Measurements from ENCODE around the gene LSM12.

The LSM12 gene

GRCh38 chr17:44033861-44034408 lies 32.5 kb downstream of the LSM12 start:
- TF ChIP-seq CTCF (IDR thresholded peaks at IDR 0.05) = no peak
- H3K27ac Mint-ChIP-seq = peak overlapping the region; percentile 82
- peaks cover 61% of the 10 kb centered on the region for H3K36me3 Mint-ChIP-seq (ENCODE audit: low read depth)
- DNase-seq = no peak
- peaks cover 12% of the 10 kb centered on the region for H3K4me1 Mint-ChIP-seq
- peaks cover 6% of the 10 kb centered on the region for H3K27me3 Mint-ChIP-seq (ENCODE audit: low read depth, poor library complexity)
- H3K9me3 Mint-ChIP-seq = no peaks in the 10 kb centered on the region
- H3K4me3 Mint-ChIP-seq = no peak overlapping the region

- Mint-ChIP-seq H3K4me1 (peaks cover 12% of the 10 kb centered on the region), H3K4me3 (no peak overlapping the region), H3K27ac (peak overlapping the region; percentile 55), H3K36me3 (ENCODE audit: low read depth) (peaks cover 48% of the 10 kb centered on the region), H3K27me3 (ENCODE audit: low read depth, poor library complexity) (peaks cover 6% of the 10 kb centered on the region), H3K9me3 (no peaks in the 10 kb centered on the region)
- no peak for DNase-seq
- no peak for TF ChIP-seq CTCF (IDR thresholded peaks at IDR 0.05)
These were observed 36.0 kb downstream of the LSM12 start for GRCh38 chr17:44030482-44030881.

GRCh38 chr17:44029736-44030135 lies 36.7 kb downstream of the LSM12 start:
- no peak overlapping the region for H3K4me3 Mint-ChIP-seq
- peak overlapping the region; percentile 52 for H3K27ac Mint-ChIP-seq
- no peak for TF ChIP-seq CTCF (IDR thresholded peaks at IDR 0.05)
- no peak for DNase-seq
- no peaks in the 10 kb centered on the region for H3K9me3 Mint-ChIP-seq
- peaks cover 12% of the 10 kb centered on the region for H3K4me1 Mint-ChIP-seq
- H3K27me3 Mint-ChIP-seq (ENCODE audit: low read depth, poor library complexity) = peaks cover 6% of the 10 kb centered on the region
- peaks cover 48% of the 10 kb centered on the region for H3K36me3 Mint-ChIP-seq (ENCODE audit: low read depth)

- H3K36me3 Mint-ChIP-seq (ENCODE audit: low read depth) = peaks cover 31% of the 10 kb centered on the region
- no peak for DNase-seq
- peak overlapping the region; percentile 66 for H3K27ac Mint-ChIP-seq
- H3K9me3 Mint-ChIP-seq = no peaks in the 10 kb centered on the region
- TF ChIP-seq CTCF (IDR thresholded peaks at IDR 0.05) = no peak
- H3K4me3 Mint-ChIP-seq = no peak overlapping the region
- H3K27me3 Mint-ChIP-seq (ENCODE audit: low read depth, poor library complexity) = peaks cover 3% of the 10 kb centered on the region
- H3K4me1 Mint-ChIP-seq = no peaks in the 10 kb centered on the region
These were observed 41.6 kb downstream of the LSM12 start for GRCh38 chr17:44024853-44025252.

- no peaks in the 10 kb centered on the region for H3K9me3 Mint-ChIP-seq
- peaks cover 3% of the 10 kb centered on the region for H3K27me3 Mint-ChIP-seq (ENCODE audit: low read depth, poor library complexity)
- no peak overlapping the region for H3K4me3 Mint-ChIP-seq
- H3K4me1 Mint-ChIP-seq = no peaks in the 10 kb centered on the region
- H3K36me3 Mint-ChIP-seq (ENCODE audit: low read depth) = peaks cover 31% of the 10 kb centered on the region
- DNase-seq = no peak
- no peak for TF ChIP-seq CTCF (IDR thresholded peaks at IDR 0.05)
- H3K27ac Mint-ChIP-seq = no peak overlapping the region
These were observed 42.2 kb downstream of the LSM12 start for GRCh38 chr17:44024271-44024663.

GRCh38 chr17:44023545-44024270 lies 42.8 kb downstream of the LSM12 start:
- TF ChIP-seq CTCF (IDR thresholded peaks at IDR 0.05) = no peak
- no peaks in the 10 kb centered on the region for H3K9me3 Mint-ChIP-seq
- H3K4me3 Mint-ChIP-seq = no peak overlapping the region
- H3K27me3 Mint-ChIP-seq (ENCODE audit: low read depth, poor library complexity) = peaks cover 3% of the 10 kb centered on the region
- peaks cover 26% of the 10 kb centered on the region for H3K36me3 Mint-ChIP-seq (ENCODE audit: low read depth)
- peak overlapping the region; percentile 66 for H3K27ac Mint-ChIP-seq
- H3K4me1 Mint-ChIP-seq = no peaks in the 10 kb centered on the region
- no peak for DNase-seq
